Activated CD8-positive, alpha-beta T cell treated with anti-CD3 and anti-CD28 coated beads, Interleukin-2, amount 10 ng/mL, durations not matched to agents 7 days and 5 days (primary cell): ENCODE measurements around the gene HSD17B3. TPM values are rescaled to one million over a fixed set of nuclear protein-coding genes. Genes with fewer than 3 reads are reported as not detected.

ENCODE experiments used
- ATAC-seq: fragments of 150-1000 bp; cut with Tn5 transposase; one replicate; pipeline ENCODE4 v1.10.0; 2021; ENCODE audit warnings: moderate library complexity
- CTCF ChIA-PET: fragments of 350-600 bp; sonication (Branson Sonifier 250); formaldehyde crosslinking; loops from one replicate; lab custom pipeline; 2021; ENCODE audit warnings: antibody characterized with exemption; lab: Charles Lee
- POLR2A ChIA-PET: fragments of 350-600 bp; sonication (Branson Sonifier 250); formaldehyde crosslinking; loops from one replicate; lab custom pipeline; 2021; ENCODE audit warnings: antibody characterized with exemption; lab: Charles Lee
- DNase-seq: peaks from one replicate; pipeline ENCODE4 v3.0.0-alpha.2; 2020
- H3K27ac Mint-ChIP-seq: one replicate; pipeline ENCODE4 v1.8.0; 2021; ENCODE audit warnings: mild to moderate bottlenecking, mixed read lengths
- H3K27me3 Mint-ChIP-seq: one replicate; pipeline ENCODE4 v1.8.0; 2021; ENCODE audit warnings: low read depth, mixed read lengths
- H3K36me3 Mint-ChIP-seq: one replicate; pipeline ENCODE4 v1.8.0; 2021; ENCODE audit warnings: low read depth, mixed read lengths
- H3K4me1 Mint-ChIP-seq: one replicate; pipeline ENCODE4 v1.8.0; 2021; ENCODE audit warnings: low read depth, mixed read lengths
- H3K4me3 Mint-ChIP-seq: one replicate; pipeline ENCODE4 v1.8.0; 2021; ENCODE audit warnings: mild to moderate bottlenecking, mixed read lengths
- H3K9me3 Mint-ChIP-seq: one replicate; pipeline ENCODE4 v1.8.0; 2022; ENCODE audit warnings: mixed read lengths; ENCODE audit not compliant: insufficient read depth
- total RNA-seq, 2 experiments: library from RNA; stranded (reverse); gene quantifications; one replicate each; pipeline ENCODE4 v1.2.3, GENCODE V29; 2021

HSD17B3 gene
- total RNA-seq, 2 experiments from 2014 or later = not detected

- ChIA-PET CTCF (no interaction called here), POLR2A (no interaction called here)
- DNase-seq = no peak
- peaks cover 5% of the 10 kb centered on the region for H3K27me3 Mint-ChIP-seq
- no peak overlapping the region for H3K27ac Mint-ChIP-seq
- H3K4me1 Mint-ChIP-seq = no peaks in the 10 kb centered on the region
- H3K9me3 Mint-ChIP-seq = no peaks in the 10 kb centered on the region
- H3K36me3 Mint-ChIP-seq = no peaks in the 10 kb centered on the region
- no peak overlapping the region for H3K4me3 Mint-ChIP-seq
- ATAC-seq = no peak
Observed at GRCh38 chr9:96304230-96304629, 2.3 kb upstream of the HSD17B3 start.

- Mint-ChIP-seq H3K27me3 (peaks cover 5% of the 10 kb centered on the region), H3K4me1 (no peaks in the 10 kb centered on the region), H3K4me3 (no peak overlapping the region), H3K36me3 (no peaks in the 10 kb centered on the region), H3K27ac (no peak overlapping the region), H3K9me3 (no peaks in the 10 kb centered on the region)
- ATAC-seq (no peak), DNase-seq (no peak)
- ChIA-PET POLR2A (no interaction called here), CTCF (no interaction called here)
Observed at GRCh38 chr9:96299823-96300222, 2.2 kb downstream of the HSD17B3 start.

GRCh38 chr9:96294159-96294545 lies 7.8 kb downstream of the HSD17B3 start:
- Mint-ChIP-seq H3K4me1 (no peaks in the 10 kb centered on the region), H3K9me3 (no peaks in the 10 kb centered on the region), H3K36me3 (no peaks in the 10 kb centered on the region), H3K27ac (no peak overlapping the region), H3K4me3 (no peak overlapping the region), H3K27me3 (peaks cover 1% of the 10 kb centered on the region)
- ChIA-PET CTCF (no interaction called here), POLR2A (no interaction called here)
- DNase-seq = no peak
- no peak for ATAC-seq

- ATAC-seq = no peak
- POLR2A ChIA-PET = interaction anchor here (0.6 kb wide), 1 partner anchor 430 kb away, joined by 3 read pairs; no protein-coding TSS in a partner anchor
- H3K27me3 Mint-ChIP-seq = peaks cover 1% of the 10 kb centered on the region
- no peak for DNase-seq
- CTCF ChIA-PET = interaction anchor here (1.2 kb wide), 1 partner anchor 61 kb away, joined by 3 read pairs; no protein-coding TSS in a partner anchor
- no peak overlapping the region for H3K4me3 Mint-ChIP-seq
- H3K36me3 Mint-ChIP-seq = no peaks in the 10 kb centered on the region
- H3K27ac Mint-ChIP-seq = no peak overlapping the region
- no peaks in the 10 kb centered on the region for H3K4me1 Mint-ChIP-seq
- H3K9me3 Mint-ChIP-seq = no peaks in the 10 kb centered on the region
Observed at GRCh38 chr9:96293498-96294158, 8.3 kb downstream of the HSD17B3 start.

GRCh38 chr9:96289392-96289791 lies 12.6 kb downstream of the HSD17B3 start:
- no peaks in the 10 kb centered on the region for H3K4me1 Mint-ChIP-seq
- H3K27me3 Mint-ChIP-seq = peaks cover 1% of the 10 kb centered on the region
- H3K36me3 Mint-ChIP-seq = no peaks in the 10 kb centered on the region
- CTCF ChIA-PET = no interaction called here
- no peak overlapping the region for H3K4me3 Mint-ChIP-seq
- ATAC-seq = no peak
- POLR2A ChIA-PET = no interaction called here
- no peak overlapping the region for H3K27ac Mint-ChIP-seq
- H3K9me3 Mint-ChIP-seq = no peaks in the 10 kb centered on the region
- no peak for DNase-seq

- Mint-ChIP-seq H3K27me3 (peaks cover 4% of the 10 kb centered on the region), H3K4me3 (no peak overlapping the region), H3K4me1 (no peaks in the 10 kb centered on the region), H3K9me3 (no peaks in the 10 kb centered on the region), H3K36me3 (no peaks in the 10 kb centered on the region), H3K27ac (no peak overlapping the region)
- DNase-seq (no peak), ATAC-seq (no peak)
- POLR2A ChIA-PET = no interaction called here
- CTCF ChIA-PET = no interaction called here
Observed at GRCh38 chr9:96281641-96282040, 20.3 kb downstream of the HSD17B3 start.

GRCh38 chr9:96279932-96280331 lies 22.0 kb downstream of the HSD17B3 start:
- POLR2A ChIA-PET = no interaction called here
- H3K27ac Mint-ChIP-seq = no peak overlapping the region
- CTCF ChIA-PET = no interaction called here
- H3K4me3 Mint-ChIP-seq = no peak overlapping the region
- peaks cover 4% of the 10 kb centered on the region for H3K27me3 Mint-ChIP-seq
- peaks cover 7% of the 10 kb centered on the region for H3K9me3 Mint-ChIP-seq
- no peaks in the 10 kb centered on the region for H3K36me3 Mint-ChIP-seq
- ATAC-seq = no peak
- no peak for DNase-seq
- no peaks in the 10 kb centered on the region for H3K4me1 Mint-ChIP-seq

GRCh38 chr9:96274939-96275338 lies 27.0 kb downstream of the HSD17B3 start:
- ATAC-seq = no peak

GRCh38 chr9:96270236-96270744 lies 31.7 kb downstream of the HSD17B3 start:
- ATAC-seq (no peak), DNase-seq (no peak)
- Mint-ChIP-seq H3K27ac (no peak overlapping the region), H3K4me1 (no peaks in the 10 kb centered on the region), H3K36me3 (no peaks in the 10 kb centered on the region), H3K4me3 (no peak overlapping the region), H3K27me3 (peaks cover 16% of the 10 kb centered on the region), H3K9me3 (peaks cover 10% of the 10 kb centered on the region)
- ChIA-PET POLR2A (no interaction called here), CTCF (interaction anchor here (1.3 kb wide), 1 partner anchor 14 kb away, joined by 3 read pairs; no protein-coding TSS in a partner anchor)

More at GRCh38 chr9:96274939-96275338, 27.0 kb downstream of the HSD17B3 start:
- H3K27me3 Mint-ChIP-seq = peaks cover 10% of the 10 kb centered on the region
- H3K36me3 Mint-ChIP-seq = no peaks in the 10 kb centered on the region
- ChIA-PET POLR2A (no interaction called here), CTCF (interaction anchor here (0.9 kb wide), 1 partner anchor 23 kb away, joined by 3 read pairs; no protein-coding TSS in a partner anchor)
- peaks cover 15% of the 10 kb centered on the region for H3K9me3 Mint-ChIP-seq
- H3K27ac Mint-ChIP-seq = no peak overlapping the region
- no peaks in the 10 kb centered on the region for H3K4me1 Mint-ChIP-seq
- H3K4me3 Mint-ChIP-seq = no peak overlapping the region
- no peak for DNase-seq

- Mint-ChIP-seq H3K9me3 (no peaks in the 10 kb centered on the region), H3K4me3 (no peak overlapping the region), H3K27me3 (peaks cover 30% of the 10 kb centered on the region), H3K36me3 (no peaks in the 10 kb centered on the region), H3K4me1 (peaks cover 2% of the 10 kb centered on the region), H3K27ac (no peak overlapping the region)
- CTCF ChIA-PET = no interaction called here
- ATAC-seq (no peak), DNase-seq (no peak)
- POLR2A ChIA-PET = no interaction called here
Observed at GRCh38 chr9:96258967-96259366, 43.0 kb downstream of the HSD17B3 start.

- H3K27me3 Mint-ChIP-seq = peaks cover 35% of the 10 kb centered on the region
- CTCF ChIA-PET = no interaction called here
- H3K27ac Mint-ChIP-seq = no peak overlapping the region
- no peak for ATAC-seq
- POLR2A ChIA-PET = no interaction called here
- no peaks in the 10 kb centered on the region for H3K36me3 Mint-ChIP-seq
- no peak for DNase-seq
- H3K4me3 Mint-ChIP-seq = no peak overlapping the region
- no peaks in the 10 kb centered on the region for H3K9me3 Mint-ChIP-seq
- H3K4me1 Mint-ChIP-seq = peaks cover 9% of the 10 kb centered on the region
Observed at GRCh38 chr9:96256800-96257199, 45.2 kb downstream of the HSD17B3 start.

GRCh38 chr9:96255698-96256097 lies 46.3 kb downstream of the HSD17B3 start:
- DNase-seq = no peak
- peaks cover 9% of the 10 kb centered on the region for H3K4me1 Mint-ChIP-seq
- CTCF ChIA-PET = no interaction called here
- no peak for ATAC-seq
- no peaks in the 10 kb centered on the region for H3K9me3 Mint-ChIP-seq
- peaks cover 42% of the 10 kb centered on the region for H3K27me3 Mint-ChIP-seq
- H3K27ac Mint-ChIP-seq = no peak overlapping the region
- no peak overlapping the region for H3K4me3 Mint-ChIP-seq
- no peaks in the 10 kb centered on the region for H3K36me3 Mint-ChIP-seq
- POLR2A ChIA-PET = no interaction called here
